ENCODE results near the gene SRPK1.

Gene SRPK1

DNA sequence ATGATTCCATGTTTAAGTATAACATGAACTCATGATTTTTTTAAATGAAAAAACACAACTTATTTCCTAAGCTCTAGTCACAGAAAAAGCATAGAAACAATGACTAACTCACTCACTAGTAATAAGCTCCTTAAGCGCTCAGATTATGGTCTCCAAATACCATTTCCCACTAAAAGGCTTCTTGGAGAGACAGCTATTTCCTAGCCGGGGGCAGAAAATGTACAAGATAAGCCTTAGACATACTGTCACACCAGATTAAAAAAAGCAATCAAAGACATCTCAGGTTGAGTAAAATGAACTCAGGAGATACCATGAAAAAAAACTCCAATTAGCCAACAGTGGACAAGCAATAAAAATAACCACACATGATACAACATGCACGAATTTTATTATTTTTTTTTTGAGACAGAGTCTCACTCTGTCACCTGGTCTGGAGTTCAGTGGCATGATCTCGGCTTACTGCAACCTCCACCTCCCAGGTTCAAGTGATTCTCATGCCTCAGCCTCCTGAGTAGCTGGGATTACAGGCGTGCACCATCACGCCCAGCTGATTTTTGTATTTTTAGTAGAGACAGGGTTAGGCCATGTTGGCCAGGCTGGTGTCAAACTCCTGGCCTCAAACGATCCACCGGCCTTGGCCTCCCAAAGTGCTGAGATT, 14.9 kb downstream of the SRPK1 start:
- no peak overlapping the region for H3K27ac ChIP-seq (replicated peaks)
- DNase-seq (ENCODE audit: low read depth in 1 of 2, low spot score in 1 of 2) = no peak
- no peaks in the 10 kb centered on the region for H3K27me3 ChIP-seq (ENCODE audit: insufficient read depth, poor library complexity, severe bottlenecking)
- TF ChIP-seq SPI1 (IDR thresholded peaks at IDR 0.05; ENCODE audit: borderline replicate concordance, low read depth) (no peak), GABPA (IDR thresholded peaks at IDR 0.05; ENCODE audit: low read depth) (no peak)
- TF ChIP-seq, protein P1, sequence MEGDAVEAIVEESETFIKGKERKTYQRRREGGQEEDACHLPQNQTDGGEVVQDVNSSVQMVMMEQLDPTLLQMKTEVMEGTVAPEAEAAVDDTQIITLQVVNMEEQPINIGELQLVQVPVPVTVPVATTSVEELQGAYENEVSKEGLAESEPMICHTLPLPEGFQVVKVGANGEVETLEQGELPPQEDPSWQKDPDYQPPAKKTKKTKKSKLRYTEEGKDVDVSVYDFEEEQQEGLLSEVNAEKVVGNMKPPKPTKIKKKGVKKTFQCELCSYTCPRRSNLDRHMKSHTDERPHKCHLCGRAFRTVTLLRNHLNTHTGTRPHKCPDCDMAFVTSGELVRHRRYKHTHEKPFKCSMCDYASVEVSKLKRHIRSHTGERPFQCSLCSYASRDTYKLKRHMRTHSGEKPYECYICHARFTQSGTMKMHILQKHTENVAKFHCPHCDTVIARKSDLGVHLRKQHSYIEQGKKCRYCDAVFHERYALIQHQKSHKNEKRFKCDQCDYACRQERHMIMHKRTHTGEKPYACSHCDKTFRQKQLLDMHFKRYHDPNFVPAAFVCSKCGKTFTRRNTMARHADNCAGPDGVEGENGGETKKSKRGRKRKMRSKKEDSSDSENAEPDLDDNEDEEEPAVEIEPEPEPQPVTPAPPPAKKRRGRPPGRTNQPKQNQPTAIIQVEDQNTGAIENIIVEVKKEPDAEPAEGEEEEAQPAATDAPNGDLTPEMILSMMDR (IDR thresholded peaks at IDR 0.05; ENCODE audit: insufficient read depth, low read length) = no peak
- no peak overlapping the region for H3K4me3 ChIP-seq (replicated peaks; ENCODE audit: insufficient read depth, low read length)

DNA sequence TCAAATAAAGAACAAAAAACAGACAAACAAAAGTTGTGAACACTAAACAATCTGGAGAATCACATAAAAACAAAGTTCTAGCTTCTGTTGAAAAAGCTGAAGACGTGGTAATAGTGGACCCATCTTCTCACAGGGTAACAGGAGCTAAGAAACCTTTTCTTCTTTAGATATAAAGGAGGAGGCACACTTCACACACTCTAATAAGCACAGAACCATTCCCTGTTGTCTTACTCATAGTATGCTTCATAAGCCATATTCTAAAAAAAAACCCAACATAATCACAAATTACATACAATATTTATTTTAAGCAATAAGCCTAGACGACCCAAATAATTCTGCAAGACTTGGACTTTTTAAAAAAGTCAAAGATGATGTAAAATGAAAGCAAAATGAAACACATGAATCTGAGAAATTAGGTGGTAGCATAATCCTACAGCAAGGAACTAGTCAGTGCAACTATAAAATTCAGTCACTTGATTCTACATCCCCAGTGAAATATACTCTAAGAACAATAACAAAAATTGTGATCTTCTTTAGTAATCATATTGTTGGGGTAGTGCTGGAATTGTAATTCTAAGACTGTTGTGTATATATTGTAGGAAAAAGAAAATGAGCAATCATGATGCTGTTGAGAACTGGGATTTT, 15.6 kb downstream of the SRPK1 start:
- no peak for DNase-seq (ENCODE audit: low read depth in 1 of 2, low spot score in 1 of 2)
- Histone ChIP-seq H3K4me3 (replicated peaks; ENCODE audit: insufficient read depth, low read length) (no peak overlapping the region), H3K27ac (replicated peaks) (no peak overlapping the region), H3K27me3 (ENCODE audit: insufficient read depth, poor library complexity, severe bottlenecking) (no peaks in the 10 kb centered on the region)
- TF ChIP-seq, protein P1 (IDR thresholded peaks at IDR 0.05; ENCODE audit: insufficient read depth, low read length) = no peak
- TF ChIP-seq, protein P2, sequence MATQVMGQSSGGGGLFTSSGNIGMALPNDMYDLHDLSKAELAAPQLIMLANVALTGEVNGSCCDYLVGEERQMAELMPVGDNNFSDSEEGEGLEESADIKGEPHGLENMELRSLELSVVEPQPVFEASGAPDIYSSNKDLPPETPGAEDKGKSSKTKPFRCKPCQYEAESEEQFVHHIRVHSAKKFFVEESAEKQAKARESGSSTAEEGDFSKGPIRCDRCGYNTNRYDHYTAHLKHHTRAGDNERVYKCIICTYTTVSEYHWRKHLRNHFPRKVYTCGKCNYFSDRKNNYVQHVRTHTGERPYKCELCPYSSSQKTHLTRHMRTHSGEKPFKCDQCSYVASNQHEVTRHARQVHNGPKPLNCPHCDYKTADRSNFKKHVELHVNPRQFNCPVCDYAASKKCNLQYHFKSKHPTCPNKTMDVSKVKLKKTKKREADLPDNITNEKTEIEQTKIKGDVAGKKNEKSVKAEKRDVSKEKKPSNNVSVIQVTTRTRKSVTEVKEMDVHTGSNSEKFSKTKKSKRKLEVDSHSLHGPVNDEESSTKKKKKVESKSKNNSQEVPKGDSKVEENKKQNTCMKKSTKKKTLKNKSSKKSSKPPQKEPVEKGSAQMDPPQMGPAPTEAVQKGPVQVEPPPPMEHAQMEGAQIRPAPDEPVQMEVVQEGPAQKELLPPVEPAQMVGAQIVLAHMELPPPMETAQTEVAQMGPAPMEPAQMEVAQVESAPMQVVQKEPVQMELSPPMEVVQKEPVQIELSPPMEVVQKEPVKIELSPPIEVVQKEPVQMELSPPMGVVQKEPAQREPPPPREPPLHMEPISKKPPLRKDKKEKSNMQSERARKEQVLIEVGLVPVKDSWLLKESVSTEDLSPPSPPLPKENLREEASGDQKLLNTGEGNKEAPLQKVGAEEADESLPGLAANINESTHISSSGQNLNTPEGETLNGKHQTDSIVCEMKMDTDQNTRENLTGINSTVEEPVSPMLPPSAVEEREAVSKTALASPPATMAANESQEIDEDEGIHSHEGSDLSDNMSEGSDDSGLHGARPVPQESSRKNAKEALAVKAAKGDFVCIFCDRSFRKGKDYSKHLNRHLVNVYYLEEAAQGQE (IDR thresholded peaks at IDR 0.05; ENCODE audit: insufficient replicate concordance, low read depth) = no peak
- TF ChIP-seq GABPA (IDR thresholded peaks at IDR 0.05; ENCODE audit: low read depth) = no peak
- TF ChIP-seq SPI1 (IDR thresholded peaks at IDR 0.05; ENCODE audit: borderline replicate concordance, low read depth) = no peak
- TF ChIP-seq POLR2AphosphoS5 (IDR thresholded peaks at IDR 0.05; ENCODE audit: low read depth) = no peak

DNA sequence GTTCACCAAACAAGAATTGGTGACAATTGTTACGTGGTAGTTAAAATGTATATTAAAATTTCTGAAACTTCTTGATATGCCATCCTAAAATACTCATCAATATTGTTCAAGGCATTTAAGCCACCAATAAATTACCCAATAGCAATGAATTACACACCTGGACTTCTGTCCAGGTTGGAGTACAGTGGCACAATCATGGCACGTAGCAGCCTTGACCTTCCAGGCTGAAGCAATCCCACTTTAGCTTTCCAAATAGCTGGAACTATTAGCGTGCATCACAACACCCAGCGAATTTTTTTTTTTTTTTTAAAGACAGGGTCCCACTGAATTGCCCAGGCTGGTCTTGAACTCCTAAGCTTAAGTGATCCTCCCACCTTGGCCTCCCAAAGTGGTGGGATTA, 17.2 kb downstream of the SRPK1 start:
- H3K27ac ChIP-seq (replicated peaks) = no peak overlapping the region
- H3K27me3 ChIP-seq (ENCODE audit: insufficient read depth, poor library complexity, severe bottlenecking) = no peaks in the 10 kb centered on the region
- H3K4me3 ChIP-seq (replicated peaks; ENCODE audit: insufficient read depth, low read length) = no peak overlapping the region
- no peak for TF ChIP-seq SPI1 (IDR thresholded peaks at IDR 0.05; ENCODE audit: borderline replicate concordance, low read depth)
- TF ChIP-seq, protein P2 (IDR thresholded peaks at IDR 0.05; ENCODE audit: insufficient replicate concordance, low read depth) = no peak
- TF ChIP-seq, protein P1 (IDR thresholded peaks at IDR 0.05; ENCODE audit: insufficient read depth, low read length) = no peak
- no peak for TF ChIP-seq GABPA (IDR thresholded peaks at IDR 0.05; ENCODE audit: low read depth)
- no peak for TF ChIP-seq POLR2AphosphoS5 (IDR thresholded peaks at IDR 0.05; ENCODE audit: low read depth)
- DNase-seq (ENCODE audit: low read depth in 1 of 2, low spot score in 1 of 2) = no peak
